Posterior vena cava (tissue), 2 donors: Measurements from ENCODE around the gene NEDD4L. TPM values are rescaled to one million over a fixed set of nuclear protein-coding genes. Genes with fewer than 3 reads are reported as not detected.
"Not testable (repeated sequence)": the region's sequence is repeated elsewhere in the genome, so short reads cannot be mapped to it uniquely, and the experiment has no call there.

Source experiments
- DNase-seq: peaks from one replicate; pipeline ENCODE4 v3.0.0-alpha.2; 2020; ENCODE audit warnings: low spot score
- intact Hi-C, 2 donors: fragments of 100-400 bp; cut with DNase I; formaldehyde crosslinking; loops; one replicate each; pipeline versions ENCODE4 v1.14.1 to v1.14.2; 2022 to 2023
- microRNA-seq, 2 donors: library from miRNA; unstranded; fragments of <30 nt; microRNA quantifications; one replicate each; pipeline ENCODE4 v1.2.0, GENCODE V29; 2020 to 2021; ENCODE audit warnings: borderline microRNAs expressed in 2 of 2
- total RNA-seq, 2 donors: library from RNA; stranded (reverse); fragmentation: NEBNext Ultra II Directional; extraction: Animal tissue kit (Norgen Biotek cat#: 25700); gene quantifications; one replicate each; pipeline ENCODE4 v1.2.1, GENCODE V29; 2021
- donor health status: DM: yes; HTN: yes; CAD: no.
- donor health status: DM: yes; HTN: yes; CAD: no.

NEDD4L gene
- total RNA-seq, 2 donors from 2014 or later = 11.3 to 14.9 TPM

GRCh38 chr18:58419587-58420199 lies 375.7 kb downstream of the NEDD4L start:
- intact Hi-C loops = no loop called here
- no peak for DNase-seq

GRCh38 chr18:58426611-58427010 lies 382.6 kb downstream of the NEDD4L start:
- no peak for DNase-seq
- intact Hi-C loops = no loop called here

- intact Hi-C loops = no loop called here
- DNase-seq = no peak
These were observed 383.3 kb downstream of the NEDD4L start for GRCh38 chr18:58427321-58427720.

GRCh38 chr18:58429442-58429841 lies 385.4 kb downstream of the NEDD4L start:
- no peak for DNase-seq
- intact Hi-C loops = no loop called here

- no peak for DNase-seq
- intact Hi-C loops = no loop called here
These were observed 387.2 kb downstream of the NEDD4L start for GRCh38 chr18:58431215-58431614.

GRCh38 chr18:58432050-58432727 lies 388.2 kb downstream of the NEDD4L start:
- intact Hi-C loops = no loop called here
- no peak for DNase-seq

GRCh38 chr18:58435221-58436005 lies 391.4 kb downstream of the NEDD4L start:
- DNase-seq, intact Hi-C loops: not testable (repeated sequence)

- intact Hi-C loops = no loop called here
- DNase-seq = no peak
These were observed 394.3 kb downstream of the NEDD4L start for GRCh38 chr18:58438161-58438957.

- intact Hi-C loops = no loop called here
These were observed 394.9 kb downstream of the NEDD4L start for GRCh38 chr18:58438958-58439300.

GRCh38 chr18:58443671-58444070 lies 399.6 kb downstream of the NEDD4L start:
- DNase-seq = no peak
- intact Hi-C loops = no loop called here

More at GRCh38 chr18:58438958-58439300, 394.9 kb downstream of the NEDD4L start:
- DNase-seq = no peak

GRCh38 chr18:58446391-58447060 lies 402.5 kb downstream of the NEDD4L start:
- intact Hi-C loops = no loop called here
- DNase-seq = no peak

- intact Hi-C loops = no loop called here
- no peak for DNase-seq
These were observed 403.5 kb downstream of the NEDD4L start for GRCh38 chr18:58447402-58448095.

- no peak for DNase-seq
- intact Hi-C loops = no loop called here
These were observed 405.4 kb downstream of the NEDD4L start for GRCh38 chr18:58449464-58449863.

Small RNA genes lying within 50 kb of the gene (microRNA-seq; reads per million reads assigned to microRNA genes)
- gene MIR3591 = 0 reads per million in 2 donors

Other genes starting within 250 kb of the NEDD4L start
- 10 to 100 TPM; 27.7 to 47.3 TPM for gene ATP8B1, start 240.9 kb upstream of the NEDD4L start, total RNA-seq